Tibial artery (tissue), 4 donors: ENCODE data around the gene POLR3A.

ENCODE experiments used
- DNase-seq, 2 donors: peaks; one replicate each; pipeline ENCODE4 v3.0.0-alpha.2; 2019
- H3K27ac ChIP-seq, 2 donors: fragments of 200-600 bp; sonication (generic) in 1 of 2; 1 replicate in 1 of 2; 2 replicates in 1 of 2; pipeline ENCODE4 v1.5.1; 2018 to 2019; ENCODE audit warnings: mild to moderate bottlenecking in 1 of 2
- H3K27me3 ChIP-seq, 2 donors: fragments of 200-600 bp; sonication (generic) in 1 of 2; one replicate each; pipeline versions ENCODE4 v1.5.1 to v1.6.0; 2016 to 2019
- H3K36me3 ChIP-seq, 3 donors: fragments of 200-600 bp; sonication (generic) in 2 of 3; one replicate each; pipeline ENCODE4 v1.5.1; 2016 to 2019; ENCODE audit warnings: mild to moderate bottlenecking in 2 of 3
- H3K4me1 ChIP-seq, 4 donors: fragments of 200-600 bp; sonication (generic) in 2 of 4; 1 replicate in 3 of 4; 2 replicates in 1 of 4; pipeline ENCODE4 v1.5.1; 2016 to 2019
- H3K4me3 ChIP-seq, 2 donors: fragments of 200-600 bp; sonication (generic) in 1 of 2; 1 replicate in 1 of 2; 2 replicates in 1 of 2; pipeline ENCODE4 v1.5.1; 2018 to 2019; ENCODE audit warnings: mild to moderate bottlenecking in 2 of 2
- H3K9me3 ChIP-seq, 3 donors: fragments of 200-600 bp; sonication (generic) in 1 of 3; one replicate each; pipeline ENCODE4 v1.5.1; 2016 to 2019
- intact Hi-C: fragments of 100-400 bp; cut with DNase I; formaldehyde crosslinking; loops from one replicate; pipeline ENCODE4 v1.15.0; 2023; ENCODE audit warnings: low total_unique reads
- TF ChIP-seq, protein P1 (sequence below), 2 experiments: fragments of 200-600 bp in 1 of 2; fragments of 450-650 bp in 1 of 2; IDR thresholded peaks; one replicate each; pipeline ENCODE4 v1.5.1; 2017 to 2019; ENCODE audit warnings: antibody characterized with exemption in 2 of 2, mild to moderate bottlenecking in 1 of 2, moderate library complexity in 1 of 2

The POLR3A gene

DNA sequence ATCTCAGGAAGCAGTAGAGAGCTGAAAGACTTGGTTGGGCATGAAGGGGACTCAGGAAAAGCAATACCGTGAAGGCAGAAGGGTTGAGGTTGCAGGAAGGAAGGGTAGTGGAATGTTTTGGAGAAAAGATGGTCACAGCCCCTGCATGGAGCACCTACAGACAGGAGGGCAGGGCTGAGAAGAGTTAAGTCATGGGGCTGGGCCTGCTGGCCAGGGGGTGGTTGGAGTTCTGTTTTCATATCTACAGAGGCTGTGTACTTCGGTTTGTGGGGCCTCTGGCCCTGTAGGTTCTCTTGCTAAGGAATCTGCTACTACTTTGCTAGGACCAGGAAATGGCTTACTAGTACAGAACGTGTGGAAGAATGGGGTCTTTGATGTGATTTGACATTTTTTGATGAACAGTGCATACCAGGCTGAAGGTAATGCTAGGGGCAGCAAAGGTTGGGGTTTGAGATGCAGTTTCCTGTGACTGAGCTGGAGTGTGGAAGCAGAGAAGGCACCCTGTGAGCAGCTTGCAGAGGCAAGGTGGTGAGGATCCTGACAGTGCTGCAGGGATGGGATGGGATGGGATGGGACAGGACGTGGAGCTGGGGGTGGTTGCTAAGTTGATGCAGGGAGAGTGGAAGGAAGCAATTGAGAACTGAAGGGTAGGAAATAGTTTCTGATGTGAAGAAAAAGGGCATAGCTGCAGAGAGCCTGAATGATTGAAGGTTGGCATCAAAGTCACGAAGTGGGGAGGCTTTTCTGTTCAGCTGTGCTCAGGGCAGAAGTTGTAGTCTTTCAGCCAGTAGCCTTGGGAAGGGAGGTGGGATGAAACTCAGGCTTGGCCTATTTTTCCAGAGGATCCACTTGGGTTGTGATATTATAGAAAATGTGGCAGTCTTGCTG is 12.1 kb upstream of the POLR3A start:
- H3K27ac ChIP-seq, result no peak overlapping the region
- H3K36me3 ChIP-seq, result peaks cover 37 to 71% (median 63%) of the 10 kb centered on the region in 3 donors
- intact Hi-C loops, result loop anchor here (10.0 kb wide), 1 partner anchor 173 kb away; no protein-coding TSS in a partner anchor
- H3K9me3 ChIP-seq, result no peaks in the 10 kb centered on the region
- no peak for DNase-seq
- H3K27me3 ChIP-seq, result no peaks in the 10 kb centered on the region
- H3K4me3 ChIP-seq, result no peak overlapping the region
- H3K4me1 ChIP-seq, result peaks cover 0 to 18% (median 8%) of the 10 kb centered on the region in 4 donors
- TF ChIP-seq, protein P1, sequence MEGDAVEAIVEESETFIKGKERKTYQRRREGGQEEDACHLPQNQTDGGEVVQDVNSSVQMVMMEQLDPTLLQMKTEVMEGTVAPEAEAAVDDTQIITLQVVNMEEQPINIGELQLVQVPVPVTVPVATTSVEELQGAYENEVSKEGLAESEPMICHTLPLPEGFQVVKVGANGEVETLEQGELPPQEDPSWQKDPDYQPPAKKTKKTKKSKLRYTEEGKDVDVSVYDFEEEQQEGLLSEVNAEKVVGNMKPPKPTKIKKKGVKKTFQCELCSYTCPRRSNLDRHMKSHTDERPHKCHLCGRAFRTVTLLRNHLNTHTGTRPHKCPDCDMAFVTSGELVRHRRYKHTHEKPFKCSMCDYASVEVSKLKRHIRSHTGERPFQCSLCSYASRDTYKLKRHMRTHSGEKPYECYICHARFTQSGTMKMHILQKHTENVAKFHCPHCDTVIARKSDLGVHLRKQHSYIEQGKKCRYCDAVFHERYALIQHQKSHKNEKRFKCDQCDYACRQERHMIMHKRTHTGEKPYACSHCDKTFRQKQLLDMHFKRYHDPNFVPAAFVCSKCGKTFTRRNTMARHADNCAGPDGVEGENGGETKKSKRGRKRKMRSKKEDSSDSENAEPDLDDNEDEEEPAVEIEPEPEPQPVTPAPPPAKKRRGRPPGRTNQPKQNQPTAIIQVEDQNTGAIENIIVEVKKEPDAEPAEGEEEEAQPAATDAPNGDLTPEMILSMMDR (IDR thresholded peaks at IDR 0.05), result no peak

DNA sequence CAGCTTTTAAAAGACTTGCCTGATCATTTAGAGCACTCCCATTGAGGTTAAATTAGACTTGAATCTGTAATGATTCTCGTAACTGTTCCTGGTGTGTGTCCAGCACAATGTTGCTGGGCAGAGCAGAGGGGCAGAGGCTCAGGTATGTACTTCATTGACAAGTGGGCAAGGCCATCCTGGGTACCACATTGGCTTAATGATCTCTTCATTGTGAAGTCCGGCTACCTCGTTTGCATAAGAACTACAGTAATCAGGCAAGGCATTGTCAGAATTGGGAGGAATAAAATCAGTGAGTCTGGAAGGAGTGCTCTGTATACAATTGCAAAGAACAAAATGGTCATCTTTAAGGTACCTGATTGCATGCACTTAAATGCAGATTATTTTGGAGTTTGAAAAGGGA is 10.4 kb upstream of the POLR3A start:
- no peak for DNase-seq
- H3K4me3 ChIP-seq, result no peak overlapping the region
- no peaks in the 10 kb centered on the region for H3K27me3 ChIP-seq
- H3K9me3 ChIP-seq, result no peaks in the 10 kb centered on the region
- TF ChIP-seq, protein P1 (IDR thresholded peaks at IDR 0.05), result no peak
- intact Hi-C loops, result loop anchor here (10.0 kb wide), 1 partner anchor 175 kb away; no protein-coding TSS in a partner anchor
- peaks cover 0 to 31% (median 15%) of the 10 kb centered on the region in 4 donors for H3K4me1 ChIP-seq
- H3K36me3 ChIP-seq, result peaks cover 45 to 83% (median 73%) of the 10 kb centered on the region in 3 donors
- no peak overlapping the region for H3K27ac ChIP-seq

DNA sequence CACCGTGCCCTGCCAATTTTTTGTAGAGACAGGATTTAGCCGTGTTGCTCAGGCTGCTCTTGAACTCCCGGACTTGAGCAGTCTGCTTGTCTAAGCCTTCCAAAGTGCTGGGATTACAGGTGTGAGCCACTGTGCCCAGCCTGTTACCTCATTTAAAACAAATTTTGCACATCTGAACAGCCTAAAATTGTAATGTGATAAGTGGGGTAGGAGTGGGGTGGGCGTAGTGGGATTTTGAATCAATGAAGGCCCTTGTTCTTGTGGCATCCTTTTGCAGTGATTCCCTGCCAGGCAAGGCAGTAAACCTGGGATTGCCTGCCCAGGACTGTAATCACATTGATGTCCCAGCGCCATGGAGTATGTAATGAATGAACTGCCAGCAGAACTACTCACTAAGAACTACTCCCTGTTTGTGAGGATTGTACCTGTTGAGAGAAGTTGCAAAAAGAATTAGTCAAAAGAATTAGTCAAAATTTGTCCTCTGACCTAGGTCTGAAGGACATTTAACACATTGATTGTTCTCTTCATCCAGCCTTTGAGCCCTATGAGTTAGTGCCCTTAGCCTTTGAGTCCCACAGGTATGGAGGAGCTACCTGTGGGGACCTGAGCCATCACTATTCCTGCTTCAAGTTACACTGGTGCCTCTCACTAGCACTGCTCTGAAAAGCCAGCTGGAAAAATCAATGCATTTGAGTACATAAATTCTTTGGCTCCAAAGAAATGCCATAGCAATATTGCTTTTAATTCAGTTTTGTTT is 9.7 kb upstream of the POLR3A start:
- TF ChIP-seq, protein P1 (IDR thresholded peaks at IDR 0.05), result no peak
- H3K4me1 ChIP-seq, result peaks cover 0 to 36% (median 16%) of the 10 kb centered on the region in 4 donors

DNA sequence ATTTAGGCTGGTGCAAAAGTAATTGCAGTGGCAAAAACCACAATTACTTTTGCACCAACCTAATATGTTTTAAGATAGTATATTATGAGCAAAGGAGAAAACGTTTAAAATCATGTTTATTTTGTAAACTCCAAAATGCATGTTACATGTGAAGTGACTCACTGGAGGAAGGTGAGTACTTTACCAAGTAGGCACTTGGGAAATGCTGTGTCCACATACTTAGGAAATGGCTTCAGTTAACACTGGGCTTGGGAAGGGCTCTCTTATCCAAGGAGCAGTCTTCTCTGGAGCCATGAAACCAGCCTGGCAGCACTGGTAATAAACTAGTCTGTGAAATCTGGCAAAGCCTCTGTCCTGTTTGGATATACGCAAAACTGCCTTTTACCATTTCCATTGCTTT is 8.8 kb upstream of the POLR3A start:
- Histone ChIP-seq H3K9me3 (no peaks in the 10 kb centered on the region), H3K4me3 (no peak overlapping the region), H3K4me1 (peaks cover 0 to 36% (median 15%) of the 10 kb centered on the region in 4 donors), H3K36me3 (peaks cover 45 to 79% (median 73%) of the 10 kb centered on the region in 3 donors), H3K27me3 (no peaks in the 10 kb centered on the region), H3K27ac (no peak overlapping the region)
- TF ChIP-seq, protein P1 (IDR thresholded peaks at IDR 0.05), result no peak
- DNase-seq, result no peak
- intact Hi-C loops, result no loop called here

More for the DNA sequence above, 9.7 kb upstream of the POLR3A start:
- intact Hi-C loops, result no loop called here
- H3K9me3 ChIP-seq, result no peaks in the 10 kb centered on the region
- no peak overlapping the region for H3K27ac ChIP-seq
- no peaks in the 10 kb centered on the region for H3K27me3 ChIP-seq
- peaks cover 45 to 83% (median 73%) of the 10 kb centered on the region in 3 donors for H3K36me3 ChIP-seq
- DNase-seq, result no peak
- no peak overlapping the region for H3K4me3 ChIP-seq

DNA sequence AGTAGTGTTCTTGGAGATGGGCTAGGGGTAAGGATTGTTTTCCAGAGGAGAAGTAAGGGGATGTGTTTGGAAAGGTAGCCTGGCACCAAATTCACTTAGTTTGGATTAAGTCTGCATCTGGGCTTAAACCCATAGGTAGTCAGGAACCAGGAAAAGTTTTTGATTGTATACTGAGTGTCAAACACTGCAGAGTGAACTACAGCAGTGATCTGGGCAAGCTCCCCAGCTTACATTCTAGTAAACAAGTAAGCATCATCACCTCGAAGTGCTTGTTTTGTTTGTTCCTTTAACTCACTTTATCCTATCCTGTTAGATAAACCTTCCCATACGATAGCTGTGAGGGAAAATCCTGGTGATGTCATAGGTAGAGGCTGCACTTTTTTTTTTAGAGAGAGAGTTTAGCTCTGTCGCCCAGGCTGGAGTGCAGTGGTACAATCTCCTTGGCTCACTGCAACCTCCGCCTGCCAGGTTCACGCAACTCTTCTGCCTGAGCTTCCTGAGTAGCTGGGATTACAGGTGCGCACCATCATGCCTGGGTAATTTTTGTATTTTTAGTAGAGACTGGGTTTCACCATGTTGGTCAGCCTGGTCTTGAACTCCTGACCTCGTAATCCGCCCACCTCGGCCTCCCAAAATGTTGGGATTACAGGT is 6.7 kb upstream of the POLR3A start:
- Histone ChIP-seq H3K27me3 (no peaks in the 10 kb centered on the region), H3K27ac (no peak overlapping the region), H3K36me3 (peaks cover 45 to 58% (median 55%) of the 10 kb centered on the region in 3 donors), H3K4me3 (no peak overlapping the region), H3K4me1 (peaks cover 0 to 36% (median 15%) of the 10 kb centered on the region in 4 donors), H3K9me3 (no peaks in the 10 kb centered on the region)
- no peak for DNase-seq
- TF ChIP-seq, protein P1 (IDR thresholded peaks at IDR 0.05), result no peak
- intact Hi-C loops, result no loop called here
